Spleen (tissue), 11 donors: ENCODE measurements around the gene FADS3. TPM values are rescaled to one million over a fixed set of nuclear protein-coding genes. Genes with fewer than 3 reads are reported as not detected.

Experiments
- DNase-seq: peaks from one replicate; pipeline ENCODE4 v3.0.0-alpha.2; 2020
- H3K27ac ChIP-seq, 8 donors: fragments of 200-600 bp; sonication (generic) in 7 of 8; 1 replicate in 4 of 8; 2 replicates in 4 of 8; pipeline versions ENCODE4 v1.5.0 to v1.8.0; 2016 to 2021; ENCODE audit warnings: inconsistent platforms in 4 of 8, mild to moderate bottlenecking in 4 of 8, moderate library complexity in 1 of 8
- H3K27me3 ChIP-seq, 7 donors: fragments of 200-600 bp; sonication (generic) in 6 of 7; replicated peaks in 1 of 7; 1 replicate in 4 of 7; 2 replicates in 3 of 7; pipeline versions ENCODE4 v1.5.0 to v1.8.0; 2016 to 2021; ENCODE audit warnings: inconsistent platforms in 3 of 7, mild to moderate bottlenecking in 1 of 7
- H3K36me3 ChIP-seq, 6 donors: fragments of 200-600 bp; sonication (generic) in 5 of 6; 1 replicate in 4 of 6; 2 replicates in 2 of 6; pipeline versions ENCODE4 v1.5.0 to v1.8.0; 2016 to 2021; ENCODE audit warnings: inconsistent platforms in 2 of 6
- H3K4me1 ChIP-seq, 6 donors: fragments of 200-600 bp; sonication (generic) in 5 of 6; 1 replicate in 3 of 6; 2 replicates in 3 of 6; pipeline versions ENCODE4 v1.5.0 to v1.8.0; 2016 to 2021; ENCODE audit warnings: inconsistent platforms in 3 of 6
- H3K4me3 ChIP-seq, 8 donors: fragments of 200-600 bp; sonication (generic) in 7 of 8; 1 replicate in 4 of 8; 2 replicates in 4 of 8; pipeline versions ENCODE4 v1.5.0 to v1.8.0; 2016 to 2021; ENCODE audit warnings: inconsistent platforms in 4 of 8, mild to moderate bottlenecking in 4 of 8, moderate library complexity in 2 of 8
- H3K9me3 ChIP-seq, 8 donors: fragments of 200-600 bp; sonication (generic) in 7 of 8; 1 replicate in 4 of 8; 2 replicates in 4 of 8; pipeline versions ENCODE4 v1.5.0 to v1.8.0; 2016 to 2021; ENCODE audit warnings: inconsistent platforms in 4 of 8
- POLR2A ChIP-seq, 3 donors: fragments of 450-650 bp; IDR thresholded peaks; one replicate each; pipeline ENCODE4 v1.5.1; 2017; ENCODE audit warnings: antibody characterized with exemption in 3 of 3, mild to moderate bottlenecking in 1 of 3
- POLR2AphosphoS5 ChIP-seq, 3 donors: sonication (generic); formaldehyde crosslinking; IDR thresholded peaks; one replicate each; pipeline ENCODE4 v1.5.1; 2017; ENCODE audit warnings: antibody characterized with exemption in 3 of 3
- WGBS, 5 donors: extraction: QIAGEN DNeasy Blood & Tissue Kit in 3 of 5; methylation state at CpG; one replicate each; pipeline versions ENCODE4 v1.1.5 to v1.1.7; 2013 to 2018; 5-methylcytosine and 5-hydroxymethylcytosine counted together
- intact Hi-C: fragments of 100-400 bp; cut with DNase I; formaldehyde crosslinking; loops from one replicate; pipeline ENCODE4 v1.15.0; 2023; ENCODE audit warnings: low total_unique reads
- polyA plus RNA-seq, 3 donors: library from polyadenylated mRNA; stranded (reverse); fragments of 200-250 nt; gene quantifications; one replicate each; pipeline ENCODE4 v1.2.1, GENCODE V29; 2013
- total RNA-seq, 7 donors: library from RNA; depleted of rRNA in 3 of 7; stranded (reverse); fragments of >200 nt in 3 of 7; fragmentation: NEBNext Ultra II Directional in 4 of 7; extraction: Animal tissue kit (Norgen Biotek cat#: 25700) in 4 of 7; gene quantifications; one replicate each; pipeline versions ENCODE4 v1.1.0 to v1.2.1, GENCODE V29; 2016 to 2021
- TF ChIP-seq, protein P1 (sequence below), 11 experiments: fragments of 200-600 bp in 7 of 11; fragments of 450-650 bp in 4 of 11; sonication (generic) in 4 of 11; IDR thresholded peaks in 8 of 11; conservative IDR thresholded peaks in 3 of 11; 1 replicate in 7 of 11; 2 replicates in 4 of 11; pipeline versions ENCODE4 v1.4.0 to v1.8.0; 2016 to 2021; ENCODE audit warnings: antibody characterized with exemption in 11 of 11, inconsistent platforms in 4 of 11, mild to moderate bottlenecking in 1 of 11
- donor health status: healthy with polysubstance abuse.
- donor health status: DM: no; HTN: no; CAD: no; lungs with moderate emphysema.
- donor health status: DM: no; HTN: no; CAD: no.
- donor health status: Bipolar disorder and iron deficiency.
- donor health status: healthy.
- donor health status: DM: no; HTN: no; CAD: no.
- donor health status: DM: yes; HTN: yes; CAD: no.

Gene FADS3
- total and polyA plus RNA-seq, 10 donors, result 26.3 to 63.6 (median 38.5) TPM

GRCh38 chr11:61869708-61870451 is 21.5 kb downstream of the FADS3 start:
- TF ChIP-seq POLR2AphosphoS5 (IDR thresholded peaks at IDR 0.05) (peak in 1 of 3 donors; percentile 39), POLR2A (IDR thresholded peaks at IDR 0.05) (no peak)
- TF ChIP-seq, protein P1, sequence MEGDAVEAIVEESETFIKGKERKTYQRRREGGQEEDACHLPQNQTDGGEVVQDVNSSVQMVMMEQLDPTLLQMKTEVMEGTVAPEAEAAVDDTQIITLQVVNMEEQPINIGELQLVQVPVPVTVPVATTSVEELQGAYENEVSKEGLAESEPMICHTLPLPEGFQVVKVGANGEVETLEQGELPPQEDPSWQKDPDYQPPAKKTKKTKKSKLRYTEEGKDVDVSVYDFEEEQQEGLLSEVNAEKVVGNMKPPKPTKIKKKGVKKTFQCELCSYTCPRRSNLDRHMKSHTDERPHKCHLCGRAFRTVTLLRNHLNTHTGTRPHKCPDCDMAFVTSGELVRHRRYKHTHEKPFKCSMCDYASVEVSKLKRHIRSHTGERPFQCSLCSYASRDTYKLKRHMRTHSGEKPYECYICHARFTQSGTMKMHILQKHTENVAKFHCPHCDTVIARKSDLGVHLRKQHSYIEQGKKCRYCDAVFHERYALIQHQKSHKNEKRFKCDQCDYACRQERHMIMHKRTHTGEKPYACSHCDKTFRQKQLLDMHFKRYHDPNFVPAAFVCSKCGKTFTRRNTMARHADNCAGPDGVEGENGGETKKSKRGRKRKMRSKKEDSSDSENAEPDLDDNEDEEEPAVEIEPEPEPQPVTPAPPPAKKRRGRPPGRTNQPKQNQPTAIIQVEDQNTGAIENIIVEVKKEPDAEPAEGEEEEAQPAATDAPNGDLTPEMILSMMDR (IDR thresholded peaks at IDR 0.05 in 8 of 11, conservative IDR thresholded peaks at IDR 0.05 in 3 of 11), result no peak
- WGBS, 5 donors, result 77 to 89% (median 82%) methylated on average over 17 to 21 of the region's 21 CpGs
- DNase-seq, result no peak
- Histone ChIP-seq H3K9me3 (no peaks in the 10 kb centered on the region), H3K4me3 (no peak overlapping the region), H3K4me1 (peaks cover 7 to 22% (median 10%) of the 10 kb centered on the region in 6 donors), H3K36me3 (peaks cover 0 to 18% (median 0%) of the 10 kb centered on the region in 6 donors), H3K27ac (no peak overlapping the region), H3K27me3 (peaks cover 0 to 8% (median 0%) of the 10 kb centered on the region in 7 donors)
- intact Hi-C loops, result loop anchor here (10.0 kb wide), 1 partner anchor 235 kb away; no protein-coding TSS in a partner anchor

DNA sequence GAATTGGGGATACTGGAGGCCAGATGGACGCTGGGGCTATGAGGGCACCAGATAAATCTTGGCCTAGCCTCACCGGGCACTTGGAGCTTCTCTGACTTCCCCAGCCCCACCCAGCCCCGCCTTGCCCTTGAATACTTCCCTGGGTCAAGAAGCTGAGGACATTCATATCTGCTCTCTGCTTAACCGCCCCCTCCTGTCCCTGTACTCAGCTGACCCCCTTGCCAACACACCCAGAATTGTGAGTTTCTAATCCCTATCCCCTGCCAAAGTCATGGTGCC is 22.0 kb downstream of the FADS3 start:
- 62 to 84% (median 74%) methylated on average over 4 of the region's 4 CpGs for WGBS, 5 donors
- peaks cover 7 to 17% (median 10%) of the 10 kb centered on the region in 6 donors for H3K4me1 ChIP-seq
- H3K27me3 ChIP-seq, result peaks cover 0 to 8% (median 0%) of the 10 kb centered on the region in 7 donors
- TF ChIP-seq, protein P1 (IDR thresholded peaks at IDR 0.05 in 8 of 11, conservative IDR thresholded peaks at IDR 0.05 in 3 of 11), result no peak
- TF ChIP-seq POLR2AphosphoS5 (IDR thresholded peaks at IDR 0.05) (no peak), POLR2A (IDR thresholded peaks at IDR 0.05) (no peak)
- no peak for DNase-seq
- H3K27ac ChIP-seq, result no peak overlapping the region
- H3K36me3 ChIP-seq, result peaks cover 0 to 20% (median 0%) of the 10 kb centered on the region in 6 donors
- intact Hi-C loops, result no loop called here
- no peak overlapping the region for H3K4me3 ChIP-seq
- no peaks in the 10 kb centered on the region for H3K9me3 ChIP-seq

DNA sequence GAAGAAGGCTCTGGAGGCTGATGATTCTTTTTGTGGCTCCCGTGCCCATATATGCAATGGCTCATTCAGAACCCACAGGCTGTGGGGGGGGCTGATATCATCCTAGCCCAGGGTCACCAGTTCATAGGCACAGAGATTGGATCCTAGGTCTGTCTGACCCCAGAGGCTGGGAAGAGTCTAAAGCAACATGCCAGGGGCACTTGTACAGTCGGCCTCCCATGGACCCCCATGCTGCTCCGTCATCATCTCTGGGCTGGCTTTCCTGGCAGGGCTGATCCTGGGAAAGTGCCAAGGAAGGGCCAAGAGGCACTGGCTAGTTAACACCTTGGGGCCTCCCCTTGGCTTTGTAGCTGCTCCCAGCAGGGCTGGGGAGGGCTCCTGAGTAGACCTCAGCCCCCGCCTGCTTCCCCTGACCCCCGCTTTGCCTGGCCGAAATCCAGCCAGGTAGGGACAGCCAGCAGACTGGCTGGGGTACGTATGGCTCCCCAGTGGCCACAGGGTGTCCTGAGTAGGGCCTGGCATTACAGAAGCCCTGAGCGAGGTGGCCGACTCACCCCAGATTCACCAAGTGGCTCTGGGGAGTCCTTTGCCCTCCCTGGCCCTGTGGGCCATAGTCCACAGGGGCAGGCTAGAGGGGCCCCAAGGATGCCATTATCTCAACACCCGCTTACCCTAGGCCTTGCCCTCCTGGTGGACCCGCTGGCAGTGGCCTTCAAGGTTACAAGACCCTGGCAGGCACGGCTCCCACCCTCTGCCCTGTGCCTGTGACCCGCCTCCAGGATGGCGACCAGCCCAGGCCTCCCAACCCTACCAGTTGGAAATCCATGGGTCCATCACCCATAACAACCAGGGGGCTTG is 22.5 kb downstream of the FADS3 start:
- TF ChIP-seq, protein P1 (IDR thresholded peaks at IDR 0.05 in 8 of 11, conservative IDR thresholded peaks at IDR 0.05 in 3 of 11), result no peak
- TF ChIP-seq POLR2AphosphoS5 (IDR thresholded peaks at IDR 0.05) (no peak), POLR2A (IDR thresholded peaks at IDR 0.05) (no peak)
- H3K27me3 ChIP-seq, result peaks cover 0 to 8% (median 0%) of the 10 kb centered on the region in 7 donors
- H3K36me3 ChIP-seq, result peaks cover 0 to 22% (median 0%) of the 10 kb centered on the region in 6 donors
- H3K4me3 ChIP-seq, result no peak overlapping the region
- 85 to 89% (median 88%) methylated on average over 8 to 14 of the region's 14 CpGs for WGBS, 5 donors
- peaks cover 7 to 16% (median 10%) of the 10 kb centered on the region in 6 donors for H3K4me1 ChIP-seq
- no peaks in the 10 kb centered on the region for H3K9me3 ChIP-seq
- intact Hi-C loops, result no loop called here
- H3K27ac ChIP-seq, result no peak overlapping the region
- DNase-seq, result no peak

DNA sequence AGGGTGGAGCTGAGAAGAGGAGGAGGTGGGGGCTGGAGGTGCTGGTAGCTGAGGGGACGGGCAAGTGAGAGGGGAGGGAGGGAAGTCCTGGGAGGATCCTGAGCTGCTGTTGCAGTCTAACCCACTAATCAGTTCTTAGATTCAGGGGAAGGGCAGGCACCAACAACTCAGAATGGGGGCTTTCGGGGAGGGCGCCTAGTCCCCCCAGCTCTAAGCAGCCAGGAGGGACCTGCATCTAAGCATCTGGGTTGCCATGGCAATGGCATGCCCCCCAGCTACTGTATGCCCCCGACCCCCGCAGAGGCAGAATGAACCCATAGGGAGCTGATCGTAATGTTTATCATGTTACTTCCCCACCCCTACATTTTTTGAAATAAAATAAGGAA is 24.4 kb downstream of the FADS3 start:
- TF ChIP-seq, protein P1 (IDR thresholded peaks at IDR 0.05 in 8 of 11, conservative IDR thresholded peaks at IDR 0.05 in 3 of 11), result no peak
- TF ChIP-seq POLR2A (IDR thresholded peaks at IDR 0.05) (no peak), POLR2AphosphoS5 (IDR thresholded peaks at IDR 0.05) (no peak)
- Histone ChIP-seq H3K4me1 (peaks cover 7 to 16% (median 10%) of the 10 kb centered on the region in 6 donors), H3K27ac (no peak overlapping the region), H3K4me3 (no peak overlapping the region), H3K27me3 (peaks cover 0 to 8% (median 0%) of the 10 kb centered on the region in 7 donors), H3K36me3 (peaks cover 0 to 24% (median 0%) of the 10 kb centered on the region in 6 donors), H3K9me3 (no peaks in the 10 kb centered on the region)
- intact Hi-C loops, result no loop called here
- WGBS, 5 donors, result 89 to 95% (median 91%) methylated on average over 6 of the region's 6 CpGs
- no peak for DNase-seq
